ENCODE measurements around the gene RND2. TPM values are rescaled to one million over a fixed set of nuclear protein-coding genes. Genes with fewer than 3 reads are reported as not detected.

The RND2 gene
- total RNA-seq, 1 experiment from 2014 or later = 0.26 TPM

DNA sequence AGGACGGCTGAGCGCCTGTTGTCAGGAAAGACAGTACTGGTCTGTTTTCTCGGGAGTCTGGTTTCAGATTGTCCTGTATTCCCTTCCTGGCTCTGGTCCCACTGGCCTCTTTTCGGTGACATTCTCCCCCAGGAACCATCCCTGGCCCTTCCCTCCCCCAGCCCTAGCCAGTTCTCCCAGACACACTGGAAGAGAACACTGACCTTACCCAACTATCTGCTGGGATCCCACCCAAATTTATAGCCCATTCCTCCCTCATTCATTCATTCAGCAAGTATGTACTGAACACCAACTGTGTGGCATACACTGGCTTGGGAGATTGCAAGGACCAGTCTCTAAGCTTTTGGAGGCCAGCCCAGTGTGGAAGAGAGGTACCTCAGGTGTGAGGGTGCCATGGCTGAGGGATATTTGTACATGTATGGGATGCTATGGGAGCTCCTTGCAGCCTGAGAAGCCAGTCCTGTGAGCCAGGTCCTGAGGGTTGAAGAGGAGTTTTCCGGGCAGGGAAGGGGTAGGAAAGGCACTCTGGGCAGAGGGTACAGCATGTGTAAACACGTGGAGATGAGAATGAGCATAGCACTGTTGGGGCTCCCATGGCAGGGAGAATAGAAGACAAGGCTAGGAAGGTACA lies 5.2 kb downstream of the RND2 start:
- Histone ChIP-seq H3K9me2 (ENCODE audit: insufficient read depth) (no peaks in the 10 kb centered on the region), H3K4me2 (no peak overlapping the region), H4K20me1 (ENCODE audit: insufficient read depth) (no peaks in the 10 kb centered on the region), H3K9me3 (ENCODE audit: insufficient read depth, low read depth) (no peaks in the 10 kb centered on the region), H3K4me3 (no peak overlapping the region), H2AFZ (no peak overlapping the region), H3K27ac (no peak overlapping the region), H3K4me1 (replicated peaks; ENCODE audit: insufficient read depth) (no peaks in the 10 kb centered on the region), H3K79me2 (ENCODE audit: low read depth) (no peaks in the 10 kb centered on the region), H3K36me3 (ENCODE audit: low read depth) (no peaks in the 10 kb centered on the region), H3F3A (ENCODE audit: insufficient read depth, low read depth) (peaks cover 17% of the 10 kb centered on the region; the same call in 1 of the 2 replicates), H3K27me3 (ENCODE audit: insufficient read depth, low read depth) (no peaks in the 10 kb centered on the region)
- no peak for DNase-seq
- intact Hi-C loops (cut with micrococcal nuclease; ENCODE audit: unreplicated experiment) = no loop called here
- BruUV-seq (replicated peaks) = no TSS peak
- ChIA-PET CTCF (no interaction called here), POLR2A (ENCODE audit: unreplicated experiment) (interaction anchor here (0.5 to 0.6 kb wide), 2 partner anchors 331 to 1195 kb away, joined by 3 to 7 read pairs; no protein-coding TSS in a partner anchor)
- TF ChIP-seq, protein P1, sequence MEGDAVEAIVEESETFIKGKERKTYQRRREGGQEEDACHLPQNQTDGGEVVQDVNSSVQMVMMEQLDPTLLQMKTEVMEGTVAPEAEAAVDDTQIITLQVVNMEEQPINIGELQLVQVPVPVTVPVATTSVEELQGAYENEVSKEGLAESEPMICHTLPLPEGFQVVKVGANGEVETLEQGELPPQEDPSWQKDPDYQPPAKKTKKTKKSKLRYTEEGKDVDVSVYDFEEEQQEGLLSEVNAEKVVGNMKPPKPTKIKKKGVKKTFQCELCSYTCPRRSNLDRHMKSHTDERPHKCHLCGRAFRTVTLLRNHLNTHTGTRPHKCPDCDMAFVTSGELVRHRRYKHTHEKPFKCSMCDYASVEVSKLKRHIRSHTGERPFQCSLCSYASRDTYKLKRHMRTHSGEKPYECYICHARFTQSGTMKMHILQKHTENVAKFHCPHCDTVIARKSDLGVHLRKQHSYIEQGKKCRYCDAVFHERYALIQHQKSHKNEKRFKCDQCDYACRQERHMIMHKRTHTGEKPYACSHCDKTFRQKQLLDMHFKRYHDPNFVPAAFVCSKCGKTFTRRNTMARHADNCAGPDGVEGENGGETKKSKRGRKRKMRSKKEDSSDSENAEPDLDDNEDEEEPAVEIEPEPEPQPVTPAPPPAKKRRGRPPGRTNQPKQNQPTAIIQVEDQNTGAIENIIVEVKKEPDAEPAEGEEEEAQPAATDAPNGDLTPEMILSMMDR (conservative IDR thresholded peaks at IDR 0.05) = no peak
- TF ChIP-seq EZH2 (IDR thresholded peaks at IDR 0.05; ENCODE audit: low read depth) = no peak

DNA sequence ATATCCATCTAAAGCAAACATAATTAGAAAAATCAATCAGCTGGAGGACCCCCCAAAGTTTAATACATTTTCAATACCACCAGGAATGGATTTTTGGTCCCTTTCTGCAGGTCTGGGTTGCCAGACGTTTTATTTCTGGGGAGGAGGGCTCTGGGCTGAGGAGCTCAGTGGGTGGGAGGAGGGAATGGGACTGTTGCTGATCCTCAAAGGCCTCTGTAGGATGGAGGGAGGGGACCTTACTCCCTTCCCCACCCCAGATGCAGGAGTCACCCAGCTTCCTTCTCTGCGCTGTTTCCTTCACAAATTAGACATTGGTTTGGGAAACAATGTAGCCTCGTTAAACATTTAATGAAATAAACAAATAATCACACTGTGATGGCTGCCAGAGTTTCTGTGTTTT lies 6.6 kb downstream of the RND2 start:
- no peak for TF ChIP-seq EZH2 (IDR thresholded peaks at IDR 0.05; ENCODE audit: low read depth)
- TF ChIP-seq, protein P1 (conservative IDR thresholded peaks at IDR 0.05) = no peak
- H3K79me2 ChIP-seq (ENCODE audit: low read depth) = no peaks in the 10 kb centered on the region
- no peak overlapping the region for H3K4me3 ChIP-seq
- H3K27me3 ChIP-seq (ENCODE audit: insufficient read depth, low read depth) = no peaks in the 10 kb centered on the region
- H3K9me2 ChIP-seq (ENCODE audit: insufficient read depth) = no peaks in the 10 kb centered on the region
- H3F3A ChIP-seq (ENCODE audit: insufficient read depth, low read depth) = peaks cover 7% of the 10 kb centered on the region; the same call in 1 of the 2 replicates
- H4K20me1 ChIP-seq (ENCODE audit: insufficient read depth) = no peaks in the 10 kb centered on the region
- DNase-seq = no peak
- POLR2A ChIA-PET (ENCODE audit: unreplicated experiment) = no interaction called here
- intact Hi-C loops (cut with micrococcal nuclease; ENCODE audit: unreplicated experiment) = no loop called here
- H2AFZ ChIP-seq = no peak overlapping the region
- no peak overlapping the region for H3K4me2 ChIP-seq
- no peaks in the 10 kb centered on the region for H3K4me1 ChIP-seq (replicated peaks; ENCODE audit: insufficient read depth)
- H3K9me3 ChIP-seq (ENCODE audit: insufficient read depth, low read depth) = no peaks in the 10 kb centered on the region
- H3K27ac ChIP-seq = no peak overlapping the region
- no peaks in the 10 kb centered on the region for H3K36me3 ChIP-seq (ENCODE audit: low read depth)
- CTCF ChIA-PET = no interaction called here
- BruUV-seq (replicated peaks) = no TSS peak

DNA sequence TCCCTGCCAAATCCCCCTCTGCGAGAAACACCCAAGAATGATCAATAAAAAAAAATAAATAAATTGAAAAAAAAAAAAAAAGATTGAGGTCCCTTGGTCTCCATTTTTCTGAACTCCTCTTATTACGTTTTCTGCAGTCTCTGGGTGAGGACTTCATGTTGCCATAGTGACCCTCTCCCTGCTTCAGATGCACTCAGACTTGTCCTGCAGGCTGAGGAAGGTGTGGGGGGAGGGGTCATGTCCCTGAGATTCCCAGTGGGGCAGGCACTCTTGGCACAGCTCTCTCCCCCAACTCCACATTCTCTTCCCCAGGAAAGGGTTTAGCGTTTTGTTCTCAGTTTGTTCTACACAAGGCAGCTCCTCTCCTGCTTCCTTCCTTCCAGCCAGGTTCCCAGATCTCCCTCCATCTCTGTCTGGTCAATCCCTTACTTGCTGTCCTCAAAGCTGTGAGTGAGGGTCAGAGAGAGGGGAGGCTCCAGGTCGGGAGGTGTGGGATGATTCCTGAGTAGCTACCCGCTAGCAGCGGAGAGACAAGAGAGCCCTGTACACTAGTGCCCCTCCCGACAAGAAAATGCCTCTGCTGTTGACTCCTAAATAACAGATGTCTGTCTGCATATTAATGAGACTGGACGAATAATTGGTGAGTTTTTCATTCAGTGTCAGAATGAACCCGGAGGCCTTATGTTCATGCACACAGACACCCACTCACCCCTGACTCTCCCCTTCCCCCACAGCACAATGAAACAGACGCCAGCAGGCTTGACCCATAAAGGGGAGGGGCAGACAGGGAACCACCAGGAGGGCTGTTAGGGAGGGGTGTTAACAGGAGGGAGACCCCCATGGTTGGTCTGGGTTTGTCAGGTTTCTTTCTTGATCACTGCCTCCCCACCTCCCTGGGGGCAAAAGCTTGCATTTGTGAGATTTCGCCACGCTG lies 9.2 kb downstream of the RND2 start:
- Histone ChIP-seq H3K4me1 (replicated peaks; ENCODE audit: insufficient read depth) (no peaks in the 10 kb centered on the region), H3K9me2 (ENCODE audit: insufficient read depth) (no peaks in the 10 kb centered on the region), H3K79me2 (ENCODE audit: low read depth) (no peaks in the 10 kb centered on the region), H3K27ac (no peak overlapping the region), H2AFZ (no peak overlapping the region), H3F3A (ENCODE audit: insufficient read depth, low read depth) (peaks cover 1% of the 10 kb centered on the region; the same call in 1 of the 2 replicates), H3K27me3 (ENCODE audit: insufficient read depth, low read depth) (no peaks in the 10 kb centered on the region), H3K36me3 (ENCODE audit: low read depth) (no peaks in the 10 kb centered on the region), H4K20me1 (ENCODE audit: insufficient read depth) (no peaks in the 10 kb centered on the region), H3K9me3 (ENCODE audit: insufficient read depth, low read depth) (no peaks in the 10 kb centered on the region), H3K4me3 (no peak overlapping the region), H3K4me2 (no peak overlapping the region)
- DNase-seq = no peak
- BruUV-seq (replicated peaks) = no TSS peak
- ChIA-PET POLR2A (ENCODE audit: unreplicated experiment) (no interaction called here), CTCF (interaction anchor here (0.6 kb wide), 1 partner anchor 275 kb away, joined by 6 read pairs; no protein-coding TSS in a partner anchor)
- TF ChIP-seq EZH2 (IDR thresholded peaks at IDR 0.05; ENCODE audit: low read depth) = no peak
- TF ChIP-seq, protein P1 (conservative IDR thresholded peaks at IDR 0.05) = no peak
- intact Hi-C loops (cut with micrococcal nuclease; ENCODE audit: unreplicated experiment) = no loop called here

Measured in PC-9 (cell line).